Effector memory CD8-positive, alpha-beta T cell (primary cell): Measurements from ENCODE around the gene TMCO4.
"Not testable (repeated sequence)": the region's sequence is repeated elsewhere in the genome, so short reads cannot be mapped to it uniquely, and the experiment has no call there.

ENCODE experiments used
- ATAC-seq: fragments of 150-1000 bp; cut with Tn5 transposase; replicated peaks from 2 replicates; pipeline ENCODE4 v1.10.0; 2021; ENCODE audit warnings: mild to moderate bottlenecking, moderate library complexity
- DNase-seq, 3 experiments: peaks; one replicate each; pipeline ENCODE4 v3.0.0; 2021
- H3K27ac Mint-ChIP-seq, 2 donors: one replicate each; pipeline ENCODE4 v1.8.0; 2022; ENCODE audit warnings: mild to moderate bottlenecking in 2 of 2, mixed read lengths in 2 of 2, moderate library complexity in 2 of 2
- H3K27me3 Mint-ChIP-seq, 2 donors: one replicate each; pipeline ENCODE4 v1.8.0; 2022; ENCODE audit warnings: mixed read lengths in 2 of 2
- H3K36me3 Mint-ChIP-seq: one replicate; pipeline ENCODE4 v1.8.0; 2022; ENCODE audit warnings: mild to moderate bottlenecking, moderate library complexity, mixed read lengths; ENCODE audit not compliant: insufficient read depth
- H3K4me1 Mint-ChIP-seq, 2 donors: one replicate each; pipeline ENCODE4 v1.8.0; 2022; ENCODE audit warnings: low read depth in 2 of 2, mixed read lengths in 2 of 2
- H3K4me3 Mint-ChIP-seq, 2 donors: one replicate each; pipeline ENCODE4 v1.8.0; 2022; ENCODE audit warnings: mild to moderate bottlenecking in 2 of 2, mixed read lengths in 2 of 2, moderate library complexity in 2 of 2
- H3K9me3 Mint-ChIP-seq, 2 donors: one replicate each; pipeline ENCODE4 v1.8.0; 2022; ENCODE audit warnings: mixed read lengths in 2 of 2

The TMCO4 gene

GRCh38 chr1:19808351-19808750 is 8.6 kb upstream of the TMCO4 start:
- H3K9me3 Mint-ChIP-seq, result no peaks in the 10 kb centered on the region
- ATAC-seq (no peak), DNase-seq (no peak)
- no peaks in the 10 kb centered on the region for H3K4me1 Mint-ChIP-seq
- peak overlapping the region in 1 of 2 donors; percentile 38 for H3K27ac Mint-ChIP-seq
- no peak overlapping the region for H3K4me3 Mint-ChIP-seq
- H3K27me3 Mint-ChIP-seq, result peaks cover 0 to 11% of the 10 kb centered on the region in 2 donors
- no peaks in the 10 kb centered on the region for H3K36me3 Mint-ChIP-seq

DNA sequence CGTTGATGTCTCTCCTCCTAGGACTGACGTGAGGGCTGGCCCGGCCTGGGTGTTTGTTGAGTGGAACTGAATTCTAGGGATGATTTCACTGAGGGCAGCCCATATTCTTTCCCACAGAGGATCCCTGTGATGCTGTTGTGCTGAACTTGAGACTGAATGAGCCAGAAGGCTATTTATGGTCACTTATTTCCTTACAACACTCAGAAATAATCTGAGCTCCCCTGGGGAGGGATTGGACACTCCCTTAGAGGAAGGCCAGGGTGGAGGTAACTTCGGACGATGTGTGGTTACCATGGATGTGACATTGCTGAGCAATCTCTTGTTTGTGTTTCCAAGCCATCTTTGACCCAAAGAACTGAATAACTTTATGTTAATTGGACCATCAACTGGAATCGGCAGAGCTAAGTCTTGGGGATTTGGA is 5.1 kb upstream of the TMCO4 start:
- ATAC-seq, result no peak

DNA sequence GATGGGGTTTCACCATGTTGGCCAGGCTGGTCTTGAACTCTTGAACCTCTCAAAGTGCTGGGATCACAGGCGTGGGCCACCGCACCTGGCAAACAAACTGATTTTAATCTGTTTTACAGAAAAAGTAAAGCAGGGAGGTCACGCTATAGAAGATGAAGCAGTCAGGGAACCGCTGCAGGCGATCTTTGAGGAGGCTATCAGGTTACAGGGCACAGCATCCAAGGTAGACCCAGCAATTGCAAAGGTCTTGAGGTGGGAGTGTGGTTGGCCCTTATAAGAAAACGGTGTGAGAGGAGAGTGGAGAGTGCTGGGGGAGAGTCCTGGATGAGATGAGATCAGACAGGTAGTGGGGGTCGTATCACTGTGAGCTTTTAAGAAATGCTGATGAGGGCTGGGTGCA is 2.6 kb upstream of the TMCO4 start:
- H3K4me3 Mint-ChIP-seq, result no peak overlapping the region
- peaks cover 10% of the 10 kb centered on the region for H3K36me3 Mint-ChIP-seq
- H3K27me3 Mint-ChIP-seq, result peaks cover 0 to 11% of the 10 kb centered on the region in 2 donors
- DNase-seq (no peak), ATAC-seq (no peak)
- no peaks in the 10 kb centered on the region for H3K9me3 Mint-ChIP-seq
- H3K4me1 Mint-ChIP-seq, result peaks cover 15 to 20% of the 10 kb centered on the region in 2 donors
- H3K27ac Mint-ChIP-seq, result no peak overlapping the region

More for the DNA sequence above, 5.1 kb upstream of the TMCO4 start:
- Mint-ChIP-seq H3K9me3 (no peaks in the 10 kb centered on the region), H3K4me1 (peaks cover 6 to 10% of the 10 kb centered on the region in 2 donors), H3K4me3 (no peak overlapping the region), H3K36me3 (peaks cover 7% of the 10 kb centered on the region), H3K27ac (no peak overlapping the region), H3K27me3 (peaks cover 0 to 11% of the 10 kb centered on the region in 2 donors)
- no peak for DNase-seq

DNA sequence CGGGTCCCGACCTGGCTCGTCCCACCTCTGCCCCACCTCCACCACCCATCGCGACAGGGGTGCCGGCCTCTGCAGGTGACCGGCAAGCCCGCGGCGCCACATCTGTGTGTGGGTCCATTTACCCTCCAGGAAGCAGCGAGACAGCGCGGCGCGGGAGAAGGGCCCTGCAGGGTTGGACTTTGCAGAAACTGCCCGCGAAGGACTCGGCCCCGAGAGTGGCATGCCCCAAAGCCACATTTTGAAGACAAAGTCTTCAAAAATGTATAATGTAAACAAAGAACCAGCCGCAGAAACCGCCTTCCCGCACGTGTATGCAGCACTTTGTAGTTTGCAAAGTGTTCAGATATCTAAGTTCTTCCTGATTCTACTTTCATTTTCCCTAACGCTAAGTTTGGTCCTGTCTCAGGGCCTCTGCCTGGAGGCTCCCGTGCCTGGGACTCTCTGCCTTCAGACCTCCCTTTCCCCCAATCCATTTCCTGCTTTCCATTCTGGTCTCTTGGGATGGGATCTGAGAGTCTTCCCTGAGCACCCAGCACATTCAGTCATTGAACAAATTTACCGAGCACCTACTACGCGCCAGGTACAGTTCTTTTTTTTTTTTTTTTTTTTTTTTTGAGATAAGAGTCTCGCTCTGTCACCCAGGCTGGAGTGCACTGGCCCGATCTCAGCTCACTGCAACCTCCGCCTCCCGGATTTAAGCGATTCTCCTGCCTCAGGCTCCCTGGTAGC is 524 bp upstream of the TMCO4 start:
- no peaks in the 10 kb centered on the region for H3K9me3 Mint-ChIP-seq
- H3K4me1 Mint-ChIP-seq, result peaks cover 18 to 24% of the 10 kb centered on the region in 2 donors
- DNase-seq (peak; percentile 26 to 43 (median 26)), ATAC-seq (peak; percentile 57)
- H3K4me3 Mint-ChIP-seq, result peak overlapping the region; percentile 83 to 88
- H3K27me3 Mint-ChIP-seq, result peaks cover 0 to 6% of the 10 kb centered on the region in 2 donors
- H3K36me3 Mint-ChIP-seq, result peaks cover 11% of the 10 kb centered on the region
- peak overlapping the region; percentile 96 to 98 for H3K27ac Mint-ChIP-seq

DNA sequence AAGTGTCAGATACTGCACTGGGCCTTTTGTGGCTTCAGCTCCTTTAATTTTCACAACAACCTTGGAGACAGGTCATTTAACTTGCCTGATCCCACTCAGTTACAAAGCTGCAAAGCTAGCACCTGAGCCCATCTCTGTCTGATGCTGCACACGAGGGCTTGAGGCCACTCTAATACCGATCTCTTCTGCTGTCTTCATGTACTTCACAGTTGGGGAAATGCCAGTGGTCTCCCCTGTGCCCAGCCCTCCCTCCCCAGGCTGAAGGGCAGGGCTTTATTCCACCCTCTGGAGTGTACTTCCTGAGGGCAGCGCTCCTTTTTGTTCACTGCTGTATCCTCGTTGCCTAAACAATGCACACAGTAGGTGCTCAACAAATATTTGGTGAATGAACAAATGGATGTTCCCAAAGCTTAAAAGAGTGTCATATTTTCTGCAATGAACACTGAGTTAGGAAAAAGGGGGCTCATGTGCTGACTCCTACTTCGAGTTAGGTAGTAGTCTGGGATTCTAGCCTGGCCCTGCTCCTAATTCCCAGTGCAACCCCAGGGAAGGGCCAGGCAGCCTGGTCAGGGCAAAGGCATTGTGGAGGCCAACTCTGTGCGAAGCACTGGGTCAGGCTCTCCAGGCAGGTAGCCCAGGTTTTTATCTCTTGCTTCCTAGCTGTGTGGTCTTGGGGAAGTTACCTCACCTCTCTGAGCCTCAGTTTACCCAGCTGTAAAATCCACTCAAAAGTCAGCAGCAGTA is 1.1 kb downstream of the TMCO4 start:
- H3K9me3 Mint-ChIP-seq, result no peaks in the 10 kb centered on the region
- peaks cover 13% of the 10 kb centered on the region for H3K36me3 Mint-ChIP-seq
- peaks cover 27 to 38% of the 10 kb centered on the region in 2 donors for H3K4me1 Mint-ChIP-seq
- no peaks in the 10 kb centered on the region for H3K27me3 Mint-ChIP-seq
- ATAC-seq, result no peak
- peak overlapping the region; percentile 79 to 88 for H3K4me3 Mint-ChIP-seq
- no peak for DNase-seq
- peak overlapping the region; percentile 96 to 98 for H3K27ac Mint-ChIP-seq

GRCh38 chr1:19797827-19798226 is 1.9 kb downstream of the TMCO4 start:
- no peaks in the 10 kb centered on the region for H3K27me3 Mint-ChIP-seq
- no peaks in the 10 kb centered on the region for H3K9me3 Mint-ChIP-seq
- H3K4me1 Mint-ChIP-seq, result peaks cover 33 to 38% of the 10 kb centered on the region in 2 donors
- H3K27ac Mint-ChIP-seq, result peak overlapping the region; percentile 96 to 98
- peak overlapping the region; percentile 9 to 11 for H3K4me3 Mint-ChIP-seq
- DNase-seq (no peak), ATAC-seq (no peak)
- peaks cover 17% of the 10 kb centered on the region for H3K36me3 Mint-ChIP-seq

- no peak for DNase-seq
- Mint-ChIP-seq H3K27me3 (no peaks in the 10 kb centered on the region), H3K36me3 (peaks cover 15% of the 10 kb centered on the region), H3K4me1 (peaks cover 36 to 38% of the 10 kb centered on the region in 2 donors), H3K27ac (peak overlapping the region; percentile 45 to 80), H3K4me3 (no peak overlapping the region), H3K9me3 (no peaks in the 10 kb centered on the region)
- ATAC-seq, result no peak
Observed at GRCh38 chr1:19794583-19794982, 5.1 kb downstream of the TMCO4 start.

GRCh38 chr1:19793360-19794046 is 6.2 kb downstream of the TMCO4 start:
- Mint-ChIP-seq H3K27me3 (no peaks in the 10 kb centered on the region), H3K9me3 (no peaks in the 10 kb centered on the region), H3K4me1 (peaks cover 28 to 31% of the 10 kb centered on the region in 2 donors), H3K27ac (peak overlapping the region; percentile 45 to 80), H3K36me3 (peaks cover 15% of the 10 kb centered on the region), H3K4me3 (peak overlapping the region in 1 of 2 donors; percentile 2)
- DNase-seq, result no peak
- no peak for ATAC-seq

GRCh38 chr1:19792237-19793002 is 7.3 kb downstream of the TMCO4 start:
- ATAC-seq, result no peak
- Mint-ChIP-seq H3K4me3 (no peak overlapping the region), H3K27ac (no peak overlapping the region), H3K9me3 (no peaks in the 10 kb centered on the region), H3K27me3 (no peaks in the 10 kb centered on the region), H3K36me3 (peaks cover 20% of the 10 kb centered on the region), H3K4me1 (peaks cover 26 to 29% of the 10 kb centered on the region in 2 donors)
- DNase-seq, result no peak

- H3K27ac Mint-ChIP-seq, result not testable (repeated sequence)
Observed at GRCh38 chr1:19790061-19790975, 9.4 kb downstream of the TMCO4 start.

GRCh38 chr1:19786988-19787423 is 12.7 kb downstream of the TMCO4 start:
- Mint-ChIP-seq H3K27me3 (no peaks in the 10 kb centered on the region), H3K4me1 (peaks cover 8 to 16% of the 10 kb centered on the region in 2 donors), H3K27ac (no peak overlapping the region), H3K4me3 (no peak overlapping the region), H3K9me3 (no peaks in the 10 kb centered on the region), H3K36me3 (peaks cover 28% of the 10 kb centered on the region)
- ATAC-seq, result no peak
- no peak for DNase-seq

More at GRCh38 chr1:19790061-19790975, 9.4 kb downstream of the TMCO4 start:
- H3K27me3 Mint-ChIP-seq, DNase-seq, H3K9me3 Mint-ChIP-seq, ATAC-seq, H3K4me3 Mint-ChIP-seq: not testable (repeated sequence)
- Mint-ChIP-seq H3K36me3 (peaks cover 27% of the 10 kb centered on the region), H3K4me1 (peaks cover 22 to 28% of the 10 kb centered on the region in 2 donors)

- Mint-ChIP-seq H3K4me1 (peaks cover 5 to 11% of the 10 kb centered on the region in 2 donors), H3K27me3 (no peaks in the 10 kb centered on the region), H3K9me3 (no peaks in the 10 kb centered on the region), H3K36me3 (peaks cover 35% of the 10 kb centered on the region), H3K4me3 (no peak overlapping the region), H3K27ac (peak overlapping the region in 1 of 2 donors; percentile 8)
- DNase-seq (no peak), ATAC-seq (no peak)
Observed at GRCh38 chr1:19785660-19786059, 14.1 kb downstream of the TMCO4 start.
